IPS-18c (cell line): Measurements from ENCODE around the gene FAM171A2.
"Not testable (repeated sequence)": the region's sequence is repeated elsewhere in the genome, so short reads cannot be mapped to it uniquely, and the experiment has no call there.

Experiments used
- H3K4me3 ChIP-seq: 2 replicates; pipeline ENCODE4 v1.7.0; 2013; ENCODE audit warnings: low read depth, mild to moderate bottlenecking, low read length, moderate library complexity; ENCODE audit not compliant: insufficient read depth
- H3K9me3 ChIP-seq: one replicate; pipeline ENCODE4 v1.6.1; 2013; ENCODE audit warnings: mild to moderate bottlenecking, low read length, moderate library complexity; ENCODE audit not compliant: control insufficient read depth, insufficient read depth

FAM171A2 gene

DNA sequence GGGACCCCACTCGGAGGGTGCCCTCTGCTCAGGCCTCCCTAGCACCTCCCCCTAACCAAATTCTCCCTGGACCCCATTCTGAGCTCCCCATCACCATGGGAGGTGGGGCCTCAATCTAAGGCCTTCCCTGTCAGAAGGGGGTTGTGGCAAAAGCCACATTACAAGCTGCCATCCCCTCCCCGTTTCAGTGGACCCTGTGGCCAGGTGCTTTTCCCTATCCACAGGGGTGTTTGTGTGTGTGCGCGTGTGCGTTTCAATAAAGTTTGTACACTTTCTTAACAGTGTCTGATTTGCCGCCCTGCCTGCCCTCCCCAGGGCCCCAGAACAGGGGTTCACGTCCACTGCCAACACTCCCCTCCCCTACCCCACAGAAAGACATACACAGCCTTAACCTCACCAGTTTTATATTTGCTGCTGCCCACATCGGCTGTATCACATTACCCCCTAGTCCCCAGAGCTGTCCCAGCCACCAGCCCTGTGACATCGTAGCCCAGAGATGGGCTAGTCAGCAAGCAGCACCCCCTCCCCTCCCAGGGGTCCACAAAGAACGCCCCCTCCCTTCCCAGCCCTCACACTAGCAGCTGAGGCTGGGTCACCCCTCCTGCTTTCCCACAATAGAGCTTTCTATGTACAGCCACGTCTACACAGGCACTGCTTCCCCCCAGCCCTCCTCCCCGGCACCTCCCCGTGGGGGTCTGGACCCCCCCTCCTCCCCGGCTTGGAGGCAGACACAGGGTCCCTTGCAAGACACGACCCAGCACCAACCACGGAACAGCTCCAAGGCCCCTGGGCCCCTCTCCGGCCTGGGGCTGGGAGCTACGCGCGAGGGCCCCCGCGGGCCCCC, 10.6 kb downstream of the FAM171A2 start:
- peak overlapping the region; percentile 49 for H3K4me3 ChIP-seq
- H3K9me3 ChIP-seq, result no peaks in the 10 kb centered on the region

DNA sequence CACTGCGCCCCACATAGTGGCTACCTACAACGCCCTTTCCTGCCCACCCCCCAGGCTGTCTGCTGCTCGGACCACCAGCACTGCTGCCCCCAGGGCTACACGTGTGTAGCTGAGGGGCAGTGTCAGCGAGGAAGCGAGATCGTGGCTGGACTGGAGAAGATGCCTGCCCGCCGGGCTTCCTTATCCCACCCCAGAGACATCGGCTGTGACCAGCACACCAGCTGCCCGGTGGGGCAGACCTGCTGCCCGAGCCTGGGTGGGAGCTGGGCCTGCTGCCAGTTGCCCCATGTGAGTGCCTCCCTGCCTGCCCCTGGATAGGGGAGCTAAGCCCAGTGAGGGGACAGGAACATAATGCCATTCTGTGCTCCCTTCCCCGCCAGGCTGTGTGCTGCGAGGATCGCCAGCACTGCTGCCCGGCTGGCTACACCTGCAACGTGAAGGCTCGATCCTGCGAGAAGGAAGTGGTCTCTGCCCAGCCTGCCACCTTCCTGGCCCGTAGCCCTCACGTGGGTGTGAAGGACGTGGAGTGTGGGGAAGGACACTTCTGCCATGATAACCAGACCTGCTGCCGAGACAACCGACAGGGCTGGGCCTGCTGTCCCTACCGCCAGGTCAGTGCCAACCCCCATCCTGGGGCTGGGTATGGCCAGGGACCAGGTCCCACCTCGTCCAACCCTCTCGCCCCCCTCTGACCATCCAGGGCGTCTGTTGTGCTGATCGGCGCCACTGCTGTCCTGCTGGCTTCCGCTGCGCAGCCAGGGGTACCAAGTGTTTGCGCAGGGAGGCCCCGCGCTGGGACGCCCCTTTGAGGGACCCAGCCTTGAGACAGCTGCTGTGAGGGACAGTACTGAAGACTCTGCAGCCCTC, 11.5 kb downstream of the FAM171A2 start:
- H3K4me3 ChIP-seq, result no peak overlapping the region
- H3K9me3 ChIP-seq, result no peaks in the 10 kb centered on the region

DNA sequence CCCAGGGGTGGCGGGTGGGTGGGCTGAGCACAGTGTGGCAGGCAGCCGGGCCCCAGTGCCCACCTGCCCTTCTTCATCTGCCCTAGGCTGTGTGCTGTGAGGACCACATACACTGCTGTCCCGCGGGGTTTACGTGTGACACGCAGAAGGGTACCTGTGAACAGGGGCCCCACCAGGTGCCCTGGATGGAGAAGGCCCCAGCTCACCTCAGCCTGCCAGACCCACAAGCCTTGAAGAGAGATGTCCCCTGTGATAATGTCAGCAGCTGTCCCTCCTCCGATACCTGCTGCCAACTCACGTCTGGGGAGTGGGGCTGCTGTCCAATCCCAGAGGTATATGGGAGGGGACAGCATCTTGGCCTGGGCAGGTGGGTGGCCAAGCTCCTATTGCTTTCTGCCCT, 12.2 kb downstream of the FAM171A2 start:
- no peak overlapping the region for H3K4me3 ChIP-seq
- no peaks in the 10 kb centered on the region for H3K9me3 ChIP-seq

DNA sequence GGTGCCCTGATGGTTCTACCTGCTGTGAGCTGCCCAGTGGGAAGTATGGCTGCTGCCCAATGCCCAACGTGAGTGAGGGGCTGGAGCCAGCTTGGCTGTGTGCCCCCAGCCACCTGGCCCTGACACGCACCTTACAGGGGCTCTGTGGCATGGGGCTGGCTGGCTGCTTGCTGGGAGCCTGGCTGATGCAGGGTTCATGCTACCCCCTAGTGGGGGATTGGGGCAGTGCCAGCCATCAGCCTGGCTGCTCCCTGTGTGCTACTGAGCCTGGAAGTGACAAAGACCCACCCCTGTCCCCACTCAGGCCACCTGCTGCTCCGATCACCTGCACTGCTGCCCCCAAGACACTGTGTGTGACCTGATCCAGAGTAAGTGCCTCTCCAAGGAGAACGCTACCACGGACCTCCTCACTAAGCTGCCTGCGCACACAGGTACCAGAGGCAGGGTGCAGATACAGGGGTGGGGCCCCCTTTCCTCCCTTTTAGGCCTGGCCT, 12.9 kb downstream of the FAM171A2 start:
- Histone ChIP-seq H3K9me3 (no peaks in the 10 kb centered on the region), H3K4me3 (no peak overlapping the region)

DNA sequence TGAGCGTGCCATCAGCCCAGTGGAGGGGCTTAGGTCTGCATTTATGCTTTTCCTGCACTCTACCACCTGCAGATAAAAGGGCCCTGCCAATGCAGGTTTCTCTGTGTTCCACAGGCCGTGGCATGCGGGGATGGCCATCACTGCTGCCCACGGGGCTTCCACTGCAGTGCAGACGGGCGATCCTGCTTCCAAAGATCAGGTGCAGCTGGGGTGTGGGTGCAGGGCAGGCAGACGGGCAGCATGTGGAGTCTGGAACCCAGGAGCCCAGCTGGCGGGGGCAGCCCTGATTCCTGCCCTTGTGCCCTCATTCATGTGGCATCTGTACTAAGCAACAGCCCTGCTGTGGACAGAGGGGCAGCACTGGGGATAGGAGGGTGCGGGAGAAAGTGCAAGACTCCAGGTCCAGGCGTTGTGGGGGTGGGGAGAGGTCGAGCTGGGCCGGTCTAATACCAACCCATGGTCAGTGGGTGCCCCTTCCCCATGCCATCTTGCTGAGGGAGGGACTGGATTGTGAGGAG, 14.0 kb downstream of the FAM171A2 start:
- Histone ChIP-seq H3K4me3 (no peak overlapping the region), H3K9me3 (no peaks in the 10 kb centered on the region)

DNA sequence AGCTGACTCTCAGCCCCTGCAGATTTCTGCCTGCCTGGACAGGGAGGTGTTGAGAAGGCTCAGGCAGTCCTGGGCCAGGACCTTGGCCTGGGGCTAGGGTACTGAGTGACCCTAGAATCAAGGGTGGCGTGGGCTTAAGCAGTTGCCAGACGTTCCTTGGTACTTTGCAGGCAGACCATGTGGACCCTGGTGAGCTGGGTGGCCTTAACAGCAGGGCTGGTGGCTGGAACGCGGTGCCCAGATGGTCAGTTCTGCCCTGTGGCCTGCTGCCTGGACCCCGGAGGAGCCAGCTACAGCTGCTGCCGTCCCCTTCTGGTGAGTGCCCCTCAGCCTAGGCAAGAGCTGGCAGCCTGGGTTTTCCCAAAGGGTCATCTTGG, 14.7 kb downstream of the FAM171A2 start:
- no peak overlapping the region for H3K4me3 ChIP-seq
- no peaks in the 10 kb centered on the region for H3K9me3 ChIP-seq

DNA sequence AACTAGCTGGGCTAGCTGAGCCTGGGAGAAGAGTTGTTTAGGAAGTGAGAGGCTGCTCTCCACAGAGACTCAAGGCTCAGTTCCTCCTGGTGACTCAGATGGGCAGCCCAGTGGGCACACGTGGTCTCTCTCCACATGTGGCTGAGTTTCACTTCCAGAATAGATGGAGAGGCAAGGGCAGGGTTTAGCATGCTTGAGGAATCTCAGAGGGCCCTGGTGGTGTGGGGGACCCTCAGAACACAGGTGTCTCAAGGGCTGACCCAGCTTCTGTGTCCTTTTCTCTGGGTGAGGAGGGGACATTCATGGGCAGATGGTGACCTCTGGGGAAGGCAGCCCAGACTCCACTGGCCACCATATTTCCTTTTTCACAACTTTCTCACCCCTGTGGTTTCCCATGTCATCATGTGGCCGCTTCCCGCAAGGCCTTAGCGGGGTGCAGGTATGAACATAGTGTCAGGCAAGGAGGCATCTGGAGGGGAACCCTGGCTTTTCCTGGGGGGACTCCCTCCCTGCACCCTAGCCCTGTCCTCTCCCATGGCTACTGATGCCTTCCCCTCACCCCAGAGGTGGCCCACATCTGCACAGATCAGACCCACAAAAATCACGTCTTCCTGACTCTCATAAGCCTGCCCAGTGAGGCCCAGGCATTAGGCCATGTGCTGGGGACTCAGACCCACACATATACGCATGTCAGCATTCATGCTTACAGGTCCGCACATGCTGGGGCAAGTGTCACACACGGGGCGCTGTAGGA, 15.2 kb downstream of the FAM171A2 start:
- Histone ChIP-seq H3K9me3 (no peaks in the 10 kb centered on the region), H3K4me3 (no peak overlapping the region)

DNA sequence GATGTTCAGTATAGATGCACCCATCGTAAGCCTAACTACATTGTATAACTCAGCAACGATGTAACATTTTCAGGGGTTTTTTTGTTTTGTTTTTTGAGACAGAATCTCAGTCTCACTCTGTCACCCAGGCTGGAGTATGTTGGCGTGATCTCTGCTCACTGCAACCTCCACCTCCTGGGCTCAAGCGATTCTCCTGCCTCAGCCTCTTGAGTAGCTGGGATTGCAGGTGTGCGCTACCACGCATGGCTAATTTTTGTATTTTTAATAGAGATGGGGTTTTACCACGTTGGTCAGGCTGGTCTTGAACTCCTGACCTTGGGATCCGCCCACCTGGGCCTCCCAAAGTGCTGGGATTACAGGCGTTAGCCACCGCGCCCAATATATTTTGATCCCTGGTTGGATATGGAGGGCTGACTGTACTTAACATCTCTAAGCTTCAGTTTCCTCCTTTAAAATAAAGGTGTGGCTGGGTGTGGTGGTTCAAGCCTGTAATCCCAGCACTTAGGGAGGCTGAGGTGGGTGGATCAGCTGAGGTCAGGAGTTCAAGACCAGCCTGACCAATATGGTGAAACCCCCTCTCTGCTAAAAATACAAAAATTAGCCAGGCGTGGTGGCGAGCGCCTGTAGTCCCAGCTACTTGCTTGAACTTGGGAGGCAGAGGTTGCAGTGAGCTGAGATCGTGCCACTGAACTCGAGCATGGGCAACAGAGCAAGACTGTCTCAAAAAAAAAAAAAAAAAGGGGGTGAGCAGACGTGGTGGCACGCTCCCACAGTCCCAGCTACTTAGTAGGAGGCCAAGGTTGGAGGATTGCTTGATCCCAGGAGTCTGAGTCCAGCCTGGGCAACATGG, 16.2 kb downstream of the FAM171A2 start:
- not testable (repeated sequence) for H3K4me3 ChIP-seq, H3K9me3 ChIP-seq

DNA sequence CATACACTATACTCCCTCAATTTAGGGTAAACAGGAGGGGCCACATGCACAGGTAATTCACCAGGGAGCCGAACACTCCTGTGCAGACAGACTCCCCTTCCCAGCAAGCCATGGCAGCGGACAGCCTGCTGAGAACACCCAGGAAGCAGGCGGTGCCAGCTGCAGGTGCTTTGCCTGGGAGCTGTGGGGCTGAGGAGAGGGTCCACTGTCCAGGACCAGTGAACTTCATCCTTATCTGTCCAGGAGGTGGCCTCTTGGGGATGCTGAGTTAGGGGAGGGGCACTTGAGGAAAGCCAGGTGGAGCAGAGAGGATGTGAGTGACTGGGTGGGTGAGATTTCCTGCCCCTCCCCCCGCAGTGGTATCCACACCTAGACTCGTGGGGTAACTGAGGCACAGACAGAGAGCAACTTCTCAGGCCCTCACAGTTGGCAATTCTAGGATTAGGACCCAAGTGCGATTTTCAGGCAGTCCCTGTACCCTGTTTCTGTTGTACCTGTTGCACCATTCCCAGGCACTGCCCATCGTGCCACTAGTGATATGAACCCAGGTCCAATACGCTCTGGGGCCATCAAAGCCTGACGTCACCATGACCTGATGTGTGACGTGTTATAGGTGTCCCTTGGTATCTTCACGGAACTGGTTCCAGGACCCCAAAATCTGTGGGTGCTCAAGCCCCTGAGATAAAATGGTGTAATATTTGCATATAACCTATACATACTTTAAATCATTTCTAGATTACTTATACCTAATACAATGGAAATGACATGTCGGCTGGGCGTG, 17.4 kb downstream of the FAM171A2 start:
- no peaks in the 10 kb centered on the region for H3K9me3 ChIP-seq

DNA sequence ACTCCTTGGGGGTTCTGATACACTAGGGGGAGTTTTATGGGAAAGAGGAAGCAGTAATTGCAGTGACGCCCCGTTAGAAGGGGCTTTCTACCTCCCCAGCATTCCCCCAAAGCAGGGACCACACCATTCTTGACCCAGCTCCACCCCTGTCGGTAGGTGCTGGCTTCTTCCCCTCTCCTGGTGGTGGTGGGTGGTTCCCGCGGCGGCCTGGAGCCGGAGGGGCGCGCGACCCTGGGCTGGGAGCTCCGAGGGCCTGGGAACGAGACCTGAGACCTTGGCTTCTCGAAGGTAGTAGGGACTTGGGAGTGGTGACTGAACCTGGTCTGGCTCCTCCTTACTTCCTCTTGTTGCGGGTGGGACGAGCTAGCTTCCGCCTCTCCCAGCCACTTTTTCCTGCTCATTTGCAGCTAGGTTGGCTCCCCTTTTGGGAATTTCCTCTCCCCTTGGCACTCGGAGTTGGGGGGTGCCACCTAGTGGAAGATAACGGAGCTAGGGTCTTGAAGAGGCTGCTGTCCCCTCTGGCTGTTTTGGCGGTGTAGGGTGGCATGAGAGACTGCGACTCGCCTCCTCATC, 18.1 kb downstream of the FAM171A2 start:
- peak overlapping the region; percentile 88 for H3K4me3 ChIP-seq
- no peaks in the 10 kb centered on the region for H3K9me3 ChIP-seq

More for the DNA sequence above, 17.4 kb downstream of the FAM171A2 start:
- no peak overlapping the region; the same call in 1 of the 2 replicates for H3K4me3 ChIP-seq

DNA sequence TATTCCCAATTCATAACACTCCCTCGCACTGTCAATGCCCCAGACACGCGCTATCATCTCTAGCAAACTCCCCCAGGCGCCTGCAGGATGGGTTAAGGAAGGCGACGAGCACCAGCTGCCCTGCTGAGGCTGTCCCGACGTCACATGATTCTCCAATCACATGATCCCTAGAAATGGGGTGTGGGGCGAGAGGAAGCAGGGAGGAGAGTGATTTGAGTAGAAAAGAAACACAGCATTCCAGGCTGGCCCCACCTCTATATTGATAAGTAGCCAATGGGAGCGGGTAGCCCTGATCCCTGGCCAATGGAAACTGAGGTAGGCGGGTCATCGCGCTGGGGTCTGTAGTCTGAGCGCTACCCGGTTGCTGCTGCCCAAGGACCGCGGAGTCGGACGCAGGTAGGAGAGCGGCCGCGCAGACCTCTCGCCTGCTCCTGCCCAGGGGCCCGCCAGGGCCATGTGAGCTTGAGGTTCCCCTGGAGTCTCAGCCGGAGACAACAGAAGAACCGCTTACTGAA, 18.7 kb downstream of the FAM171A2 start, which contains the start of gene GRN:
Gene GRN (plus strand): TSS at position 364 of the 515 bp plus-strand sequence. CDS start 3,863 bp downstream, outside the sequence.
- H3K4me3 ChIP-seq, result peak within 1 kb of the TSS; percentile 88

DNA sequence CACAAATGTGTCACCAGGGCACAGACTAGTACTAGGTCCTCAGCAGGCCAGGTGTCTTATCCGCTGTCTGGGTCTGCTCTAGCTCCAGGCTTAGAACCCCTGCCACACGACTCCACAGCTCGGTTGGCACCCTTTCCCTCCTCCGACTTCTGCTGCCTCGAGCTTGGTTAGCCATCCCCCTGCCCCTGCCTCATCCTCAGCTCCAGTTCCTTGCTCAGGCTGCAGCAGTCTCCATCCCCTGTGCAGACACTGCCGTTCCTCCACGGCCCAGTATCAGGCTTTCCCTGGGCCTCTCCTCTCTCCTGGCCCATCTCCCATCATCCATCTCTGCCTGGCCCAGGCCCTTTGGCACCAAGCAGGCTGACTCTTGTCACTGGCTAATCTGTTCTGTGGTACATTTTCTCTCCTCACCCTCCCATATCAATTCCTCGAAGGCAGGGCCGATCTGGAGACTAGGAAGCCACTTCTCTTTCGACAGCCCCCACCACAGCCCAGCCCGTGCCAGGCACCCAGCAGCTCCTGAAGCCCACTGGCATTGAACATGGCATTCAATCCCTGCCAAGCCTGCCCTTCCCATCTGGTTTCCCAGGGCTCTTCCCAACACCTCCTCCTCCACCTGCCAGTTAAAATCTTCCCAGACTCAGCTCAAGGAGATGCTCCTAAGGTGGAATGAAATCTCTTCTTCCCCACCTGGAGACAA, 20.0 kb downstream of the FAM171A2 start:
- Histone ChIP-seq H3K4me3 (no peak overlapping the region), H3K9me3 (no peaks in the 10 kb centered on the region)

More for the DNA sequence above, 18.7 kb downstream of the FAM171A2 start, which contains the start of gene GRN:
- H3K9me3 ChIP-seq, result no peaks in the 10 kb centered on the region

DNA sequence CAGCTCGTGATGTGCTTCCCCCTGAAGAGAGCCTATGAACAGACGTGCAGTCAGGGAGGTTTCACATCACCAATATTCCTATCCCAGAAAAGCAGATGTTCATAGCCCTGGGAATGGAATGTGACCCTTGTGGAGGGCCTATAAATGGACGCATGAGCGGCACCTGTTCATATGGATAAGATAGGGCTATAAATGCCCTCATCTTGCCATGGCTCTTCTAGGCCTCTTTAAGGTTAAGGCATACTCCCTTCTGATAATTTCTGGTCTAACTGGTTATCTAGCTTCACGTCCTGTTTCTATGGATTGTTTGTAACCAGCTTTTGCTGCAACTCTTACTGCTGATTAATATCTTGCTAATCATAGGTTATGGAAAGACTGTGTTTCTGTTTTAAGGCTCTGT, 23.1 kb downstream of the FAM171A2 start:
- not testable (repeated sequence) for H3K9me3 ChIP-seq, H3K4me3 ChIP-seq

DNA sequence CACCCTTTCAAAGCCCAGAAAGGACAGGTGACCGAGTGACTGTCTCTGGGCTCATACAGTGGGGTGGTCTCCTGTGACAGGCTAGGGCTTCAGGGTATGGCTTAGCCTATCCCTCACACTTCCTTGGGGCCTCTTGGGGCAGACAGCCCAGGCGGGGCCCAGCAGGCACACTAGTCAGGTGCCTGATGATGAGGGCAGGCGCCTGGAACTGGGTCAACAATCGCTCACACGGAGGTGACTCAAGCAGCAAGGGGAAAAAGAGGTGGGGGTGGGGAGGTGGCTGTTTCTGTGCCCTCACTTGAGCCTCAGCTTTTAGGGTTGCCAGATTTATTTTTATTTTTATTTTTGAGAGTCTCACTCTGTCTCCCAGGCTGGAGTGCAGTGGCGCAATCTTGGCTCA, 25.0 kb downstream of the FAM171A2 start:
- Histone ChIP-seq H3K4me3 (no peak overlapping the region), H3K9me3 (no peaks in the 10 kb centered on the region)
